Neural cell (in vitro differentiated cells): Measurements from ENCODE around the gene MYBL2. TPM values are rescaled to one million over a fixed set of nuclear protein-coding genes. Genes with fewer than 3 reads are reported as not detected.

ENCODE experiments used
- H2AFZ ChIP-seq: fragments of 200-600, 300-800 bp; sonication (generic), shearing (Covaris generic); 2 replicates; pipeline ENCODE4 v1.6.0; 2014; ENCODE audit warnings: low read depth, mild to moderate bottlenecking, antibody characterized with exemption, low read length, moderate library complexity
- H3F3A ChIP-seq: fragments of 200-600 bp; shearing (Covaris generic); 2 replicates; pipeline ENCODE4 v1.6.1; 2016; ENCODE audit warnings: mild to moderate bottlenecking, moderate library complexity, mixed read lengths, antibody characterized with exemption, low read length; ENCODE audit not compliant: insufficient read depth, poor library complexity, severe bottlenecking
- H3K27ac ChIP-seq: fragments of 200-600, 300-800 bp; sonication (generic), shearing (Covaris generic); 2 replicates; pipeline ENCODE4 v1.5.1; 2014; ENCODE audit warnings: mild to moderate bottlenecking, low read length, moderate library complexity
- H3K27me3 ChIP-seq: fragments of 300-800, 200-600 bp; sonication (generic), shearing (Covaris generic); 2 replicates; pipeline ENCODE4 v1.6.0; 2014; ENCODE audit warnings: mild to moderate bottlenecking, low read depth, low read length, moderate library complexity; ENCODE audit not compliant: insufficient read depth
- H3K36me3 ChIP-seq: fragments of 300-800, 200-600 bp; sonication (generic), shearing (Covaris generic); 2 replicates; pipeline ENCODE4 v1.5.1; 2014; ENCODE audit warnings: mild to moderate bottlenecking, antibody characterized with exemption, low read length, moderate library complexity; ENCODE audit not compliant: insufficient read depth
- H3K4me2 ChIP-seq: fragments of 300-800, 200-600 bp; sonication (generic), shearing (Covaris generic); 2 replicates; pipeline ENCODE4 v1.6.0; 2014; ENCODE audit warnings: mild to moderate bottlenecking, low read length
- H3K4me3 ChIP-seq: fragments of 300-800, 200-600 bp; sonication (generic), shearing (Covaris generic); 2 replicates; pipeline ENCODE4 v1.5.1; 2014; ENCODE audit warnings: mild to moderate bottlenecking, low read length, moderate library complexity
- H3K79me2 ChIP-seq: fragments of 200-600 bp; shearing (Covaris generic); replicated peaks from 2 replicates; pipeline ENCODE4 v1.6.0; 2014; ENCODE audit warnings: mild to moderate bottlenecking, low read length, moderate library complexity; ENCODE audit not compliant: insufficient read depth
- H3K9ac ChIP-seq: fragments of 300-800, 200-600 bp; sonication (generic), shearing (Covaris generic); 2 replicates; pipeline ENCODE4 v1.6.1; 2016; ENCODE audit warnings: mild to moderate bottlenecking, low read length, mixed read lengths
- H3K9me2 ChIP-seq: fragments of 200-600 bp; shearing (Covaris generic); 2 replicates; pipeline ENCODE4 v1.6.1; 2016; ENCODE audit warnings: mild to moderate bottlenecking, low read length, mixed read lengths; ENCODE audit not compliant: insufficient read depth
- H3K9me3 ChIP-seq: fragments of 200-600, 300-800 bp; sonication (generic), shearing (Covaris generic); 2 replicates; pipeline ENCODE4 v1.6.1; 2016; ENCODE audit warnings: mild to moderate bottlenecking, mixed run types, low read length, moderate library complexity, mixed read lengths
- H4K20me1 ChIP-seq: fragments of 200-600 bp; shearing (Covaris generic); 2 replicates; pipeline ENCODE4 v1.6.1; 2016; ENCODE audit warnings: mild to moderate bottlenecking, mixed run types; ENCODE audit not compliant: insufficient read depth
- EP300 ChIP-seq: fragments of 450-650 bp; conservative IDR thresholded peaks from 2 replicates; pipeline ENCODE4 v1.6.1; 2014; ENCODE audit warnings: antibody characterized with exemption, mild to moderate bottlenecking, moderate library complexity; ENCODE audit not compliant: poor library complexity, severe bottlenecking
- EZH2 ChIP-seq: fragments of 200-600, 300-800 bp; shearing (Covaris generic), sonication (generic); IDR thresholded peaks from 2 replicates; pipeline ENCODE4 v1.6.1; 2014; ENCODE audit warnings: antibody characterized with exemption, low read length, borderline replicate concordance, mild to moderate bottlenecking; ENCODE audit not compliant: insufficient read depth, poor library complexity, severe bottlenecking
- MXI1 ChIP-seq: fragments of 450-650 bp; conservative IDR thresholded peaks from 2 replicates; pipeline ENCODE4 v1.6.1; 2014; ENCODE audit warnings: antibody characterized with exemption, mild to moderate bottlenecking; ENCODE audit not compliant: poor library complexity, severe bottlenecking
- POLR2AphosphoS5 ChIP-seq: IDR thresholded peaks from 2 replicates; pipeline ENCODE4 v1.6.1; 2012
- RAD21 ChIP-seq: fragments of 450-650 bp; conservative IDR thresholded peaks from 2 replicates; pipeline ENCODE4 v1.6.1; 2014; ENCODE audit warnings: antibody characterized with exemption, mild to moderate bottlenecking, moderate library complexity
- SMC3 ChIP-seq: fragments of 450-650 bp; conservative IDR thresholded peaks from 2 replicates; pipeline ENCODE4 v1.6.1; 2014; ENCODE audit warnings: antibody characterized with exemption, mild to moderate bottlenecking, moderate library complexity; ENCODE audit not compliant: poor library complexity
- TAF1 ChIP-seq: IDR thresholded peaks from 2 replicates; pipeline ENCODE4 v1.6.1; 2012; ENCODE audit warnings: low read depth
- polyA plus RNA-seq: library from polyadenylated mRNA; depleted of rRNA; stranded (reverse); fragments of >200 nt; gene quantifications from 2 replicates; pipeline ENCODE4 v1.2.3, GENCODE V29; 2014
- TF ChIP-seq, protein P1 (sequence below): fragments of 450-650 bp; IDR thresholded peaks from 2 replicates; pipeline ENCODE4 v1.5.1; 2014; ENCODE audit warnings: antibody characterized with exemption, mild to moderate bottlenecking, moderate library complexity; ENCODE audit not compliant: poor library complexity, severe bottlenecking
- TF ChIP-seq, protein P2 (sequence below): IDR thresholded peaks from 2 replicates; pipeline ENCODE4 v1.6.1; 2012; ENCODE audit warnings: borderline replicate concordance

Gene MYBL2
- polyA plus RNA-seq, 1 donor from 2014 or later, result not detected

DNA sequence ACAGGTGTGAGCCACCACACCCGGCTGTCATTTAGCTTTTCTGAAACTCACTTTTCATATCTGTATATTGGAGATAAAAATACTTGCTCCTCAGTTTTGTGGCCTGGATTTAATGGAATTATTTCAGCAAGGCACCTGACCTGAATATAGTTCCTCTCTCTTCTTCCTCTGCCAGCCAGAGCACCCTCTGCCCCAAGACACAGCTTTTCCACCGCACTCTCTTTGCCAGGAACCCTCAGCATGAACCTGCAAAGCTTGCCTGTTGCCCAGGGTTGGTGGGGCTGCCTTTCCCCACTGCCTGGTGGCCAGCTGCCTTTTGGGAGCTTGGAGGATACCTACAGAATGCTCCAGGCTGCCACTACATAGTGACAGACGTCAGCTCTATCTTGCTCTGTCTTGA is 56.8 kb downstream of the MYBL2 start:
- H3K9me2 ChIP-seq, result no peaks in the 10 kb centered on the region
- H3K9me3 ChIP-seq, result no peaks in the 10 kb centered on the region
- H3K4me2 ChIP-seq, result no peak overlapping the region
- H3K9ac ChIP-seq, result no peak overlapping the region
- no peaks in the 10 kb centered on the region for H3K36me3 ChIP-seq
- H3K27ac ChIP-seq, result no peak overlapping the region
- H2AFZ ChIP-seq, result no peak overlapping the region
- no peak overlapping the region for H3K4me3 ChIP-seq
- TF ChIP-seq EP300 (no peak), TAF1 (no peak), POLR2AphosphoS5 (no peak), RAD21 (no peak), MXI1 (no peak), EZH2 (no peak)
- TF ChIP-seq, protein P1, sequence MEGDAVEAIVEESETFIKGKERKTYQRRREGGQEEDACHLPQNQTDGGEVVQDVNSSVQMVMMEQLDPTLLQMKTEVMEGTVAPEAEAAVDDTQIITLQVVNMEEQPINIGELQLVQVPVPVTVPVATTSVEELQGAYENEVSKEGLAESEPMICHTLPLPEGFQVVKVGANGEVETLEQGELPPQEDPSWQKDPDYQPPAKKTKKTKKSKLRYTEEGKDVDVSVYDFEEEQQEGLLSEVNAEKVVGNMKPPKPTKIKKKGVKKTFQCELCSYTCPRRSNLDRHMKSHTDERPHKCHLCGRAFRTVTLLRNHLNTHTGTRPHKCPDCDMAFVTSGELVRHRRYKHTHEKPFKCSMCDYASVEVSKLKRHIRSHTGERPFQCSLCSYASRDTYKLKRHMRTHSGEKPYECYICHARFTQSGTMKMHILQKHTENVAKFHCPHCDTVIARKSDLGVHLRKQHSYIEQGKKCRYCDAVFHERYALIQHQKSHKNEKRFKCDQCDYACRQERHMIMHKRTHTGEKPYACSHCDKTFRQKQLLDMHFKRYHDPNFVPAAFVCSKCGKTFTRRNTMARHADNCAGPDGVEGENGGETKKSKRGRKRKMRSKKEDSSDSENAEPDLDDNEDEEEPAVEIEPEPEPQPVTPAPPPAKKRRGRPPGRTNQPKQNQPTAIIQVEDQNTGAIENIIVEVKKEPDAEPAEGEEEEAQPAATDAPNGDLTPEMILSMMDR, result no peak
- H3F3A ChIP-seq, result no peaks in the 10 kb centered on the region
- H3K27me3 ChIP-seq, result no peaks in the 10 kb centered on the region
- no peaks in the 10 kb centered on the region for H3K79me2 ChIP-seq
- no peaks in the 10 kb centered on the region for H4K20me1 ChIP-seq

DNA sequence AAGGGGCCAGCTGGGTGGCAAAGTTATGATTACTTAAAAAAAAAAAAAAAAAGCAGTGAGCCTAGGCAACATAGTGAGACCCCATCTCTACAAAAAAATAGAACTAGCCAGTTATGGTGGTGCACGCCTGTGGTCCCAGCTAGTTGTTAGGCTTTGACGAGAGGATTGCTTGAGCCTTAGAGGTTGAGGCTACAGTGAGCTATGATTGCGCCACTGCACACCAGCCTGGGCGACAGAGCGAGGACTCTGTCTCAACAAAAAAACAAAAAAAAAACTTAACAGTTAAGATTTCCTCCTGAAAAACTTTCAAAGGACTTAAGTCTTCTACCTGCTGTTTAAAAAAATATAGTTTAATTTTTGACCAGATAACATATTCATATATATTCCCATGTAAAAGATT is 57.5 kb downstream of the MYBL2 start:
- Histone ChIP-seq H3F3A (no peaks in the 10 kb centered on the region), H3K79me2 (no peaks in the 10 kb centered on the region), H3K4me3 (no peak overlapping the region), H3K9me3 (no peaks in the 10 kb centered on the region), H2AFZ (no peak overlapping the region), H4K20me1 (no peaks in the 10 kb centered on the region), H3K36me3 (no peaks in the 10 kb centered on the region), H3K4me2 (no peak overlapping the region), H3K9ac (no peak overlapping the region), H3K9me2 (no peaks in the 10 kb centered on the region), H3K27ac (no peak overlapping the region), H3K27me3 (no peaks in the 10 kb centered on the region)
- TF ChIP-seq POLR2AphosphoS5, result no peak
- TF ChIP-seq, protein P2, sequence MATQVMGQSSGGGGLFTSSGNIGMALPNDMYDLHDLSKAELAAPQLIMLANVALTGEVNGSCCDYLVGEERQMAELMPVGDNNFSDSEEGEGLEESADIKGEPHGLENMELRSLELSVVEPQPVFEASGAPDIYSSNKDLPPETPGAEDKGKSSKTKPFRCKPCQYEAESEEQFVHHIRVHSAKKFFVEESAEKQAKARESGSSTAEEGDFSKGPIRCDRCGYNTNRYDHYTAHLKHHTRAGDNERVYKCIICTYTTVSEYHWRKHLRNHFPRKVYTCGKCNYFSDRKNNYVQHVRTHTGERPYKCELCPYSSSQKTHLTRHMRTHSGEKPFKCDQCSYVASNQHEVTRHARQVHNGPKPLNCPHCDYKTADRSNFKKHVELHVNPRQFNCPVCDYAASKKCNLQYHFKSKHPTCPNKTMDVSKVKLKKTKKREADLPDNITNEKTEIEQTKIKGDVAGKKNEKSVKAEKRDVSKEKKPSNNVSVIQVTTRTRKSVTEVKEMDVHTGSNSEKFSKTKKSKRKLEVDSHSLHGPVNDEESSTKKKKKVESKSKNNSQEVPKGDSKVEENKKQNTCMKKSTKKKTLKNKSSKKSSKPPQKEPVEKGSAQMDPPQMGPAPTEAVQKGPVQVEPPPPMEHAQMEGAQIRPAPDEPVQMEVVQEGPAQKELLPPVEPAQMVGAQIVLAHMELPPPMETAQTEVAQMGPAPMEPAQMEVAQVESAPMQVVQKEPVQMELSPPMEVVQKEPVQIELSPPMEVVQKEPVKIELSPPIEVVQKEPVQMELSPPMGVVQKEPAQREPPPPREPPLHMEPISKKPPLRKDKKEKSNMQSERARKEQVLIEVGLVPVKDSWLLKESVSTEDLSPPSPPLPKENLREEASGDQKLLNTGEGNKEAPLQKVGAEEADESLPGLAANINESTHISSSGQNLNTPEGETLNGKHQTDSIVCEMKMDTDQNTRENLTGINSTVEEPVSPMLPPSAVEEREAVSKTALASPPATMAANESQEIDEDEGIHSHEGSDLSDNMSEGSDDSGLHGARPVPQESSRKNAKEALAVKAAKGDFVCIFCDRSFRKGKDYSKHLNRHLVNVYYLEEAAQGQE, result no peak
- TF ChIP-seq TAF1, result no peak
- TF ChIP-seq EZH2, result no peak
- TF ChIP-seq, protein P1, result no peak
- TF ChIP-seq EP300, result no peak
- no peak for TF ChIP-seq SMC3
- TF ChIP-seq MXI1, result no peak
- no peak for TF ChIP-seq RAD21
